Body of pancreas (tissue), 4 donors: Measurements from ENCODE around the gene RETN. TPM values are rescaled to one million over a fixed set of nuclear protein-coding genes. Genes with fewer than 3 reads are reported as not detected.

ENCODE experiments used
- ATAC-seq: fragments of 150-250 bp; one replicate; pipeline ENCODE4 v1.9.1; 2016
- DNase-seq, 4 donors: peaks; one replicate each; pipeline ENCODE4 v3.0.0-alpha.2; 2019
- H3K27ac ChIP-seq, 4 donors: fragments of 200-600 bp; sonication (generic); 1 replicate in 3 of 4; 2 replicates in 1 of 4; pipeline versions ENCODE4 v1.5.1 to v1.6.1; 2016 to 2019; ENCODE audit warnings: mild to moderate bottlenecking in 1 of 4, mixed read lengths in 1 of 4, moderate library complexity in 1 of 4
- H3K27me3 ChIP-seq, 2 donors: fragments of 200-600 bp; sonication (generic); one replicate each; pipeline ENCODE4 v1.6.0; 2016; ENCODE audit warnings: mild to moderate bottlenecking in 1 of 2
- H3K36me3 ChIP-seq, 2 donors: fragments of 200-600 bp; sonication (generic); replicated peaks in 1 of 2; 2 replicates each; pipeline ENCODE4 v1.5.1; 2016; ENCODE audit warnings: low read depth in 2 of 2; ENCODE audit not compliant: insufficient read depth in 1 of 2
- H3K4me1 ChIP-seq: fragments of 200-600 bp; sonication (generic); one replicate; pipeline ENCODE4 v1.6.0; 2016
- H3K4me3 ChIP-seq, 2 donors: fragments of 200-600 bp; sonication (generic); 1 replicate in 1 of 2; 2 replicates in 1 of 2; pipeline ENCODE4 v1.5.1; 2016 to 2019
- H3K9me3 ChIP-seq, 3 donors: fragments of 200-600 bp; sonication (generic); 1 replicate in 2 of 3; 2 replicates in 1 of 3; pipeline ENCODE4 v1.5.1; 2016
- CTCF ChIP-seq, 7 experiments: fragments of 450-650 bp in 4 of 7; fragments of 200-600 bp in 3 of 7; sonication (generic) in 3 of 7; IDR thresholded peaks; one replicate each; pipeline ENCODE4 v1.5.1; 2016 to 2019; ENCODE audit warnings: antibody characterized with exemption in 7 of 7
- POLR2A ChIP-seq, 3 donors: fragments of 450-650 bp; IDR thresholded peaks; one replicate each; pipeline ENCODE4 v1.6.1; 2016; ENCODE audit warnings: antibody characterized with exemption in 3 of 3, mild to moderate bottlenecking in 2 of 3
- whole genome bisulfite sequencing, 2 donors: methylation state at CpG; one replicate each; pipeline ENCODE4 v1.1.5; 2017; 5-methylcytosine and 5-hydroxymethylcytosine counted together
- intact Hi-C: fragments of 100-400 bp; cut with DNase I; formaldehyde crosslinking; loops from one replicate; pipeline ENCODE4 v1.15.1; 2023
- total RNA-seq, 2 donors: library from RNA; depleted of rRNA; stranded (reverse); fragments of >200 nt; gene quantifications; one replicate each; pipeline ENCODE4 v1.1.0, GENCODE V29; 2016

RETN gene
- total RNA-seq, 2 donors from 2014 or later, result not detected

- no peaks in the 10 kb centered on the region for H3K36me3 ChIP-seq
- peaks cover 27% of the 10 kb centered on the region for H3K4me1 ChIP-seq
- intact Hi-C loops, result no loop called here
- H3K9me3 ChIP-seq, result no peaks in the 10 kb centered on the region
- H3K4me3 ChIP-seq, result no peak overlapping the region
- H3K27ac ChIP-seq, result peak overlapping the region in 3 of 4 donors; percentile 61 to 84 (median 69)
- DNase-seq (no peak), ATAC-seq (no peak)
- H3K27me3 ChIP-seq, result no peaks in the 10 kb centered on the region
- TF ChIP-seq CTCF (IDR thresholded peaks at IDR 0.05) (no peak), POLR2A (IDR thresholded peaks at IDR 0.05) (no peak)
- WGBS, 2 donors, result 73 to 77% methylated on average over 15 of the region's 15 CpGs
These were observed 20.4 kb upstream of the RETN start for GRCh38 chr19:7648265-7649014.

GRCh38 chr19:7650148-7650547 is 18.7 kb upstream of the RETN start:
- no peaks in the 10 kb centered on the region for H3K9me3 ChIP-seq
- intact Hi-C loops, result no loop called here
- WGBS, 2 donors, result 54 to 59% methylated on average over 2 of the region's 2 CpGs
- peak overlapping the region in 2 of 4 donors; percentile 61 to 69 for H3K27ac ChIP-seq
- no peaks in the 10 kb centered on the region for H3K27me3 ChIP-seq
- no peak overlapping the region for H3K4me3 ChIP-seq
- H3K4me1 ChIP-seq, result peaks cover 27% of the 10 kb centered on the region
- DNase-seq (no peak), ATAC-seq (no peak)
- H3K36me3 ChIP-seq, result no peaks in the 10 kb centered on the region
- TF ChIP-seq POLR2A (IDR thresholded peaks at IDR 0.05), result no peak
- TF ChIP-seq CTCF (IDR thresholded peaks at IDR 0.05), result no peak

GRCh38 chr19:7652061-7652641 is 16.7 kb upstream of the RETN start:
- Histone ChIP-seq H3K4me3 (no peak overlapping the region), H3K36me3 (no peaks in the 10 kb centered on the region), H3K4me1 (peaks cover 27% of the 10 kb centered on the region), H3K9me3 (no peaks in the 10 kb centered on the region), H3K27me3 (no peaks in the 10 kb centered on the region), H3K27ac (peak overlapping the region; percentile 77 to 85 (median 82))
- intact Hi-C loops, result no loop called here
- 3 to 5% methylated on average over 22 to 28 of the region's 28 CpGs for WGBS, 2 donors
- TF ChIP-seq POLR2A (IDR thresholded peaks at IDR 0.05) (peak in 2 of 3 donors; percentile 11 to 28), CTCF (IDR thresholded peaks at IDR 0.05) (peak; percentile 96 to 100 (median 98))
- peak; percentile 88 to 94 (median 92) for DNase-seq
- ATAC-seq, result peak; percentile 94

- Histone ChIP-seq H3K4me1 (peaks cover 18% of the 10 kb centered on the region), H3K36me3 (no peaks in the 10 kb centered on the region), H3K9me3 (no peaks in the 10 kb centered on the region), H3K27ac (no peak overlapping the region), H3K4me3 (no peak overlapping the region), H3K27me3 (no peaks in the 10 kb centered on the region)
- no peak for TF ChIP-seq CTCF (IDR thresholded peaks at IDR 0.05)
- TF ChIP-seq POLR2A (IDR thresholded peaks at IDR 0.05), result no peak
- 42 to 47% methylated on average over 8 of the region's 8 CpGs for WGBS, 2 donors
- ATAC-seq (no peak), DNase-seq (no peak)
- intact Hi-C loops, result no loop called here
These were observed 14.4 kb upstream of the RETN start for GRCh38 chr19:7654401-7654800.
